Liver (tissue), 3 donors: ENCODE measurements around the gene NT5C1A.

Experiments used
- CTCF ChIP-seq: fragments of 150-350 bp; IDR thresholded peaks from 2 replicates; pipeline ENCODE4 v1.5.1; 2017; ENCODE audit warnings: improper control_type of control experiment, low read depth, low read length; ENCODE audit not compliant: missing input control
- EGR1 ChIP-seq, 2 donors: IDR thresholded peaks; 2 replicates each; pipeline ENCODE4 v1.6.1; 2016 to 2018; ENCODE audit warnings: antibody characterized with exemption in 2 of 2, low read depth in 2 of 2
- JUND ChIP-seq, 2 donors: IDR thresholded peaks; 2 replicates each; pipeline ENCODE4 v1.6.1; 2016; ENCODE audit warnings: antibody characterized with exemption in 2 of 2
- NR2F2 ChIP-seq: IDR thresholded peaks from 2 replicates; pipeline ENCODE4 v1.6.1; 2016; ENCODE audit warnings: antibody characterized with exemption
- RAD21 ChIP-seq, 2 donors: IDR thresholded peaks; 2 replicates each; pipeline ENCODE4 v1.6.1; 2016; ENCODE audit warnings: antibody characterized with exemption in 2 of 2, mild to moderate bottlenecking in 2 of 2
- RXRA ChIP-seq, 2 donors: IDR thresholded peaks; 2 replicates each; pipeline ENCODE4 v1.6.1; 2017 to 2018; ENCODE audit warnings: antibody characterized with exemption in 2 of 2, mild to moderate bottlenecking in 1 of 2
- TAF1 ChIP-seq: conservative IDR thresholded peaks from 2 replicates; pipeline ENCODE4 v1.6.1; 2016; ENCODE audit warnings: antibody characterized with exemption, mild to moderate bottlenecking
- TF ChIP-seq, protein P1 (sequence below): IDR thresholded peaks from 2 replicates; pipeline ENCODE4 v1.6.1; 2016; ENCODE audit warnings: antibody characterized with exemption, mild to moderate bottlenecking
- donor health status: healthy.
- donor health status: healthy.

DNA sequence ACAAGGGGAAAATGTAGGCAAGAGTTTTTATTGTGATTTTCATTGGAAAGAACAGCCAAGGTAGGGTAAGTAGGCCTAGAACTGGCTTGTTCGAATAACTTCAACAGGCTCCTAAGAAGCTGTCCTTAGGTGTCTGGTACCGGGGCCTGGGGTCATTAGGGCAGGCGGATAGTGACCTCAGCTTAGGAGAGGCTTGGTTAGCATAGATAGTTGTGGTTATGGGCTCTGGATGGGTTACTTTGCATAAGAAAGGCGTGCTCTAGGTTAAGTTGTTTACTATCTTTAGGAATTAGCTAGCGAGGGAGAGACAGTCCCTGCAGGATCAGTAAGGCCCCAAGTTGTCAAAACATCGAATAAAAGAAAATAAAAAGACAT lies 40.0 kb upstream of the NT5C1A start:
- TF ChIP-seq NR2F2 (no peak), CTCF (no peak), TAF1 (no peak), RXRA (IDR thresholded peaks at IDR 0.05) (no peak), JUND (IDR thresholded peaks at IDR 0.05) (no peak), RAD21 (IDR thresholded peaks at IDR 0.05) (no peak), EGR1 (IDR thresholded peaks at IDR 0.05; ENCODE audit: low read depth in 2 of 2) (no peak)
- TF ChIP-seq, protein P1, sequence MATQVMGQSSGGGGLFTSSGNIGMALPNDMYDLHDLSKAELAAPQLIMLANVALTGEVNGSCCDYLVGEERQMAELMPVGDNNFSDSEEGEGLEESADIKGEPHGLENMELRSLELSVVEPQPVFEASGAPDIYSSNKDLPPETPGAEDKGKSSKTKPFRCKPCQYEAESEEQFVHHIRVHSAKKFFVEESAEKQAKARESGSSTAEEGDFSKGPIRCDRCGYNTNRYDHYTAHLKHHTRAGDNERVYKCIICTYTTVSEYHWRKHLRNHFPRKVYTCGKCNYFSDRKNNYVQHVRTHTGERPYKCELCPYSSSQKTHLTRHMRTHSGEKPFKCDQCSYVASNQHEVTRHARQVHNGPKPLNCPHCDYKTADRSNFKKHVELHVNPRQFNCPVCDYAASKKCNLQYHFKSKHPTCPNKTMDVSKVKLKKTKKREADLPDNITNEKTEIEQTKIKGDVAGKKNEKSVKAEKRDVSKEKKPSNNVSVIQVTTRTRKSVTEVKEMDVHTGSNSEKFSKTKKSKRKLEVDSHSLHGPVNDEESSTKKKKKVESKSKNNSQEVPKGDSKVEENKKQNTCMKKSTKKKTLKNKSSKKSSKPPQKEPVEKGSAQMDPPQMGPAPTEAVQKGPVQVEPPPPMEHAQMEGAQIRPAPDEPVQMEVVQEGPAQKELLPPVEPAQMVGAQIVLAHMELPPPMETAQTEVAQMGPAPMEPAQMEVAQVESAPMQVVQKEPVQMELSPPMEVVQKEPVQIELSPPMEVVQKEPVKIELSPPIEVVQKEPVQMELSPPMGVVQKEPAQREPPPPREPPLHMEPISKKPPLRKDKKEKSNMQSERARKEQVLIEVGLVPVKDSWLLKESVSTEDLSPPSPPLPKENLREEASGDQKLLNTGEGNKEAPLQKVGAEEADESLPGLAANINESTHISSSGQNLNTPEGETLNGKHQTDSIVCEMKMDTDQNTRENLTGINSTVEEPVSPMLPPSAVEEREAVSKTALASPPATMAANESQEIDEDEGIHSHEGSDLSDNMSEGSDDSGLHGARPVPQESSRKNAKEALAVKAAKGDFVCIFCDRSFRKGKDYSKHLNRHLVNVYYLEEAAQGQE: no peak
